OCI-LY1 (cell line): ENCODE measurements around the gene ROCK2.

Experiments used
- H2AFZ ChIP-seq: fragments of 200-600 bp; sonication (generic), shearing (Covaris generic); 2 replicates; pipeline ENCODE4 v1.6.0; 2014; ENCODE audit warnings: antibody characterized with exemption, mild to moderate bottlenecking, low read length
- H3F3A ChIP-seq: fragments of 200-600 bp; sonication (generic), shearing (Covaris generic); 2 replicates; pipeline ENCODE4 v1.6.0; 2014; ENCODE audit warnings: mild to moderate bottlenecking, antibody characterized with exemption, low read length, moderate library complexity; ENCODE audit not compliant: insufficient read depth
- H3K27ac ChIP-seq: fragments of 200-600 bp; sonication (generic); 2 replicates; pipeline ENCODE4 v1.5.1; 2014; ENCODE audit warnings: low read length, mixed run types, mild to moderate bottlenecking, low read depth; ENCODE audit not compliant: poor library complexity, severe bottlenecking
- H3K27me3 ChIP-seq: fragments of 200-600 bp; sonication (generic); 2 replicates; pipeline ENCODE4 v1.6.0; 2014; ENCODE audit warnings: antibody characterized with exemption, mild to moderate bottlenecking, low read length, moderate library complexity; ENCODE audit not compliant: insufficient read depth
- H3K36me3 ChIP-seq: fragments of 200-600 bp; sonication (generic); 2 replicates; pipeline ENCODE4 v1.6.1; 2014; ENCODE audit warnings: mild to moderate bottlenecking, antibody characterized with exemption, low read length, moderate library complexity, mixed read lengths; ENCODE audit not compliant: insufficient read depth
- H3K4me1 ChIP-seq: fragments of 200-600 bp; sonication (generic); 2 replicates; pipeline ENCODE4 v1.5.1; 2014; ENCODE audit warnings: mild to moderate bottlenecking, low read length, moderate library complexity; ENCODE audit not compliant: insufficient read depth, severe bottlenecking
- H3K4me2 ChIP-seq: fragments of 200-600 bp; sonication (generic), shearing (Covaris generic); 2 replicates; pipeline ENCODE4 v1.6.1; 2014; ENCODE audit warnings: low read length
- H3K4me3 ChIP-seq: fragments of 200-600 bp; sonication (generic); 2 replicates; pipeline ENCODE4 v1.5.1; 2014; ENCODE audit warnings: low read length, low read depth, mild to moderate bottlenecking, mixed read lengths; ENCODE audit not compliant: poor library complexity, severe bottlenecking
- H3K79me2 ChIP-seq: fragments of 200-600 bp; shearing (Covaris generic); 2 replicates; pipeline ENCODE4 v1.6.1; 2016; ENCODE audit warnings: mixed run types, low read length, mixed read lengths; ENCODE audit not compliant: insufficient read depth
- H3K9ac ChIP-seq: fragments of 200-600 bp; sonication (generic), shearing (Covaris generic); 2 replicates; pipeline ENCODE4 v1.6.1; 2014; ENCODE audit warnings: mild to moderate bottlenecking, low read length, mixed read lengths
- H3K9me2 ChIP-seq: fragments of 200-600 bp; sonication (generic), shearing (Covaris generic); 2 replicates; pipeline ENCODE4 v1.6.1; 2014; ENCODE audit warnings: low read depth, mild to moderate bottlenecking, low read length, mixed read lengths
- H3K9me3 ChIP-seq: fragments of 200-600 bp; shearing (Covaris generic); 2 replicates; pipeline ENCODE4 v1.6.1; 2014; ENCODE audit warnings: low read length, mixed read lengths
- H4K20me1 ChIP-seq: fragments of 200-600 bp; sonication (generic), shearing (Covaris generic); 2 replicates; pipeline ENCODE4 v1.6.0; 2016; ENCODE audit warnings: mild to moderate bottlenecking, low read length; ENCODE audit not compliant: insufficient read depth
- EZH2 ChIP-seq: fragments of 200-600 bp; sonication (generic), shearing (Covaris generic); IDR thresholded peaks from 2 replicates; pipeline ENCODE4 v1.8.0; 2017; ENCODE audit warnings: borderline replicate concordance, mixed run types, mild to moderate bottlenecking, antibody characterized with exemption, low read length, moderate library complexity, mixed read lengths
- TF ChIP-seq, protein P1 (sequence below): fragments of 200-600 bp; sonication (generic), shearing (Covaris generic); IDR thresholded peaks from 2 replicates; pipeline ENCODE4 v1.5.1; 2017; ENCODE audit warnings: mild to moderate bottlenecking, antibody characterized with exemption, low read length, moderate library complexity, mixed read lengths

The ROCK2 gene

GRCh38 chr2:11309706-11310105 is 34.7 kb downstream of the ROCK2 start:
- Histone ChIP-seq H3K4me2 (no peak overlapping the region), H3K79me2 (no peaks in the 10 kb centered on the region), H2AFZ (no peak overlapping the region), H3K9me3 (no peaks in the 10 kb centered on the region), H3F3A (no peaks in the 10 kb centered on the region), H3K36me3 (no peaks in the 10 kb centered on the region), H3K9me2 (no peaks in the 10 kb centered on the region), H4K20me1 (no peaks in the 10 kb centered on the region), H3K9ac (no peak overlapping the region), H3K4me1 (no peaks in the 10 kb centered on the region), H3K4me3 (no peak overlapping the region), H3K27me3 (no peaks in the 10 kb centered on the region), H3K27ac (no peak overlapping the region)
- TF ChIP-seq EZH2: no peak
- TF ChIP-seq, protein P1, sequence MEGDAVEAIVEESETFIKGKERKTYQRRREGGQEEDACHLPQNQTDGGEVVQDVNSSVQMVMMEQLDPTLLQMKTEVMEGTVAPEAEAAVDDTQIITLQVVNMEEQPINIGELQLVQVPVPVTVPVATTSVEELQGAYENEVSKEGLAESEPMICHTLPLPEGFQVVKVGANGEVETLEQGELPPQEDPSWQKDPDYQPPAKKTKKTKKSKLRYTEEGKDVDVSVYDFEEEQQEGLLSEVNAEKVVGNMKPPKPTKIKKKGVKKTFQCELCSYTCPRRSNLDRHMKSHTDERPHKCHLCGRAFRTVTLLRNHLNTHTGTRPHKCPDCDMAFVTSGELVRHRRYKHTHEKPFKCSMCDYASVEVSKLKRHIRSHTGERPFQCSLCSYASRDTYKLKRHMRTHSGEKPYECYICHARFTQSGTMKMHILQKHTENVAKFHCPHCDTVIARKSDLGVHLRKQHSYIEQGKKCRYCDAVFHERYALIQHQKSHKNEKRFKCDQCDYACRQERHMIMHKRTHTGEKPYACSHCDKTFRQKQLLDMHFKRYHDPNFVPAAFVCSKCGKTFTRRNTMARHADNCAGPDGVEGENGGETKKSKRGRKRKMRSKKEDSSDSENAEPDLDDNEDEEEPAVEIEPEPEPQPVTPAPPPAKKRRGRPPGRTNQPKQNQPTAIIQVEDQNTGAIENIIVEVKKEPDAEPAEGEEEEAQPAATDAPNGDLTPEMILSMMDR: no peak

DNA sequence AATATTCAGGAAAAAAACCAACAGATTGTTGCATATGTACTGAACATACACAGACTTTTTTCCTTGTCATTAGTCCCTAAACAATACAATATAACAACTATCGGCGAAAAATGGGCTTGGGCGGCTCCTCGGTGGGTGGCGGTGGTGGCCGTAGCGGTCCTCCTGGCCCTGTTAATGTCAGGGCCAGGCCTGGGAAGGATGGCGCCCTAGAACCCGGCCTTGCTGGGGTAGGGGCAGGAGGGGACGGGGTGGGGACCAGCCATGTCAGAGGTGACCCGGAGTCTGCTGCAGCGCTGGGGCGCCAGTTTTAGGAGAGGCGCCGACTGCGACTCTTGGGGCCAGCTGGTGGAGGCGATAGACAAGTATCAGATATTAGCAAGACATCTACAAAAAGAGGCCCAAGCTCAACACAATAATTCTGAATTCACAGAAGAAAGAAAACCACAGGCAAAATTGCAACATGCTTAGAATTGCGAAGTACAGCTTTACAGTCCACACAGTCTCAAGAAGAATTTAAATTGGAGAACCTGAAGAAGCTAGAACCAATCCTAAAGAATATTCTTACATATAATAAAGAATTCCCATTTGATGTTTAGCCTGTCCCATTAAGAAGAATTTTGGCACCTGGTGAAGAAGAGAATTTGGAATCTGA is 36.5 kb downstream of the ROCK2 start:
- TF ChIP-seq, protein P1: no peak
- Histone ChIP-seq H3K4me3 (no peak overlapping the region), H3K9ac (no peak overlapping the region), H3K79me2 (no peaks in the 10 kb centered on the region), H2AFZ (no peak overlapping the region), H3K4me1 (no peaks in the 10 kb centered on the region), H3K36me3 (no peaks in the 10 kb centered on the region), H3K27me3 (no peaks in the 10 kb centered on the region), H3K9me2 (no peaks in the 10 kb centered on the region), H3K9me3 (no peaks in the 10 kb centered on the region), H3F3A (no peaks in the 10 kb centered on the region), H3K27ac (no peak overlapping the region), H4K20me1 (no peaks in the 10 kb centered on the region), H3K4me2 (no peak overlapping the region)

DNA sequence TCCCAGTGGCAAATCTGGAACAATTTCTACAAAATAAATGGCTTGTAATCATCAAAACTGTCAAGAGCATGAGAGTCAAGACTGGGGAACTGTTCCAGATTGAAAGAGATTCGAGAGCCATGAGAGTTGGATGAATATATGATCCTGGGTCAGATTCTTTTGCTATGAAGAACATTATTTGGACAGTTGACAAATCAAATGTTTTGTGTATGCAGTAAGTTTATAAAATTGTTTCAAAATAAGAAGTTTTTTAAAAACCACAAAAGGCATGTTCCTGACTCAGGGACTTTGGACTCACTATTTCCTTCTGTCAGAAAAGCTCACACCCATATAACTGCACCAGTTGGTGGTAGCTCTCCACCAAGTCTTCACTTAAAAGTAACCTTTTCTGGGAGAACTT is 38.5 kb downstream of the ROCK2 start:
- no peaks in the 10 kb centered on the region for H3K27me3 ChIP-seq
- H2AFZ ChIP-seq: no peak overlapping the region
- H3K4me3 ChIP-seq: no peak overlapping the region
- no peaks in the 10 kb centered on the region for H3K9me3 ChIP-seq
- H4K20me1 ChIP-seq: no peaks in the 10 kb centered on the region
- no peaks in the 10 kb centered on the region for H3K9me2 ChIP-seq
- TF ChIP-seq, protein P1: no peak
- no peak for TF ChIP-seq EZH2
- no peak overlapping the region for H3K9ac ChIP-seq
- no peaks in the 10 kb centered on the region for H3K4me1 ChIP-seq
- H3F3A ChIP-seq: no peaks in the 10 kb centered on the region
- no peak overlapping the region for H3K4me2 ChIP-seq
- H3K79me2 ChIP-seq: no peaks in the 10 kb centered on the region
- H3K27ac ChIP-seq: no peak overlapping the region
- no peaks in the 10 kb centered on the region for H3K36me3 ChIP-seq
